SHP77 treated with DMSO at 0.1 percent for 48 hours (cell line): Measurements from ENCODE around the gene CLEC4A.
"Not testable (repeated sequence)": the region's sequence is repeated elsewhere in the genome, so short reads cannot be mapped to it uniquely, and the experiment has no call there.

Experiments
- DNase-seq: peaks from one replicate; lab custom pipeline; 2025; lab: John Stamatoyannopoulos, UW

Gene CLEC4A

GRCh38 chr12:8134398-8134930 is 11.0 kb downstream of the CLEC4A start:
- not testable (repeated sequence) for DNase-seq

- not testable (repeated sequence) for DNase-seq
Measured at GRCh38 chr12:8141647-8142046, 18.2 kb downstream of the CLEC4A start.

DNA sequence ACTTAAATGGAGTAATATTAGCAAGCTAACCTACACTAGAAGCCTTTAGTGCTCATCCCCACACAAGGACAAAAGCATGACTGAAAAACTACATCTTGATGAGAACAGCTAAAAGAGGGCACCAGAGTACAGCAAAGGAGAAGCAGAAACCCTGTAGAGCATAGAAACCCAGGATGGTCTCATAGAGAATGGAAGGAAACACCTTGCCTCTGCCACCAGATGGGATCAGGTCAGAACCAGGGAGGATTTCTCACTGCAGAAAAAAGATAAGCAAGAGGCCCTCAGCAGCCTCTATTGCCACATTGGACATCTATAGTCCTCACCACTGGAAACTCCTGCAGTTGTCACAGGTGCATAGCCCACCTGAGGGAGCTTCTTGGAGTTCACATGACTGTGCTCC is 19.8 kb downstream of the CLEC4A start:
- DNase-seq: no peak

DNA sequence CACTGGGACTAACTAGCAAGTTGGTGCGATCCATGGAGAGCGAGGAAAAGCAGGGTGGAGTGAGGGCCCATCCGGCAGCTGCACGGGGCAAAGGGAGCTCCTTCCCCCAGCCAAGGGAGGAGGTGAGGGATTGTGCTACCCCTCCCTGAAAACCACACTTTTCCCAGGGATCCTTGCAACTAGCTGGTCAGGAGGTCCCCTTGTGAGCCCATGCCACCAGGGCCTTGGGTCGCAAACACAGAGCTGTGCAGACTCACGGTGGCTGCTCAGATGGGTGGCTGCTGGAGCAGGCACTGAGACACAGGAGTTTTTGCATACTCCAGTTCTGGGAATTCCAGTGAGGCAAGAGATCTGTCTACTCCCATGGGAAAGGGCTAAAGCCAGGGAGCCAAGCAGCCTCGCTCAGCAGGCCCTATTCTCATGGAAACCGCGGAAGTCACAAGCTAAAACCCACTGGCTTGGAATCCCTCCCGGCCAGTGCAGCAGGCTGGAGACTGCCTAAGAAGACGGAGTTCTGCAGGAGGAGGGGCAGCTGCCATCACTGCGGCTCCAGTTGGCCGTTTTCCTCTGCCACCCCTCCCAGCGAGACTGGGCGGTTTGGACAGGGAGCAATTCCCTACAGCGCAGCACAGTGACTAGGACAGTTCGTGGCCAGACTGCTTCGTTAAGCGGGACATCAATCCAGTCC is 22.5 kb downstream of the CLEC4A start:
- DNase-seq: no peak

DNA sequence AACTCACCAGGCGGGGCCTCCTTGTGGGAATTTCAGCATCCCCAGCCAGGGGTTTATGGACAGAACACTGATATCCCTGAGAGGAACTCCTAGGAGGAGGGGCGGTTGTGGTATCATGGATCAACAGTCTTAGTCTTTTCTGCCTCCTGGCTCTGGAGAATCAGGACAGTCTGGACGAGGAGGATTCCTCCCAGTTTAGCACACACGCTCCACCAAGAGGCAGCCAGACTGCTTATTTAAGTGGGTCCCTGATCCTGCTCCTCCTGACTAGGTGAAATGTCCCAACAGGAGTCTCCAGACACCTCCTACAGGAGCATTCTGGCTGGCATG is 23.0 kb downstream of the CLEC4A start:
- DNase-seq: no peak

- no peak for DNase-seq
Measured at GRCh38 chr12:8154526-8154925, 31.1 kb downstream of the CLEC4A start.

DNA sequence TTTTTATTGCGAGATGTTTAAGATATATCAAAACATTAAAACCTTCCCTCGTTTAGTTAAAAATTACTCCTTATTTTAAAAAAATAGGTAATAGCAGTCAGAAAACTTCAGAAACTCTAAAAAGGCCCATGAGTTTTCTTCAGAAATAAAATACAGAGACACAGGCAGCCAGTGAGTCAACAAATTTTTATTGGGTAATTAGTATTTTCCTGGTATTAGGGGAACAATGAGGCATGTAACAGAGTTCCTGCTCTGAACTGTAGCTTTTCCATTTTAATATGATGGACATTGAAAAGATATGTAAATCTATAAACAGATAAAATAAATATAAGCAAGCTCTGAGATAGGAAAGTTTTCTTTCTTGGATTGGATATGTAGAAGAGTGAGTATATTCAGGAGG is 33.0 kb downstream of the CLEC4A start:
- DNase-seq: no peak

GRCh38 chr12:8156845-8157244 is 33.4 kb downstream of the CLEC4A start, which contains the start of gene ZNF705A:
Gene ZNF705A, plus strand, starts transcription at chr12:8157015. Its CDS starts 15,611 bp downstream, at chr12:8172626.
- no peak for DNase-seq

GRCh38 chr12:8157484-8158198 is 34.2 kb downstream of the CLEC4A start:
- DNase-seq: no peak

DNA sequence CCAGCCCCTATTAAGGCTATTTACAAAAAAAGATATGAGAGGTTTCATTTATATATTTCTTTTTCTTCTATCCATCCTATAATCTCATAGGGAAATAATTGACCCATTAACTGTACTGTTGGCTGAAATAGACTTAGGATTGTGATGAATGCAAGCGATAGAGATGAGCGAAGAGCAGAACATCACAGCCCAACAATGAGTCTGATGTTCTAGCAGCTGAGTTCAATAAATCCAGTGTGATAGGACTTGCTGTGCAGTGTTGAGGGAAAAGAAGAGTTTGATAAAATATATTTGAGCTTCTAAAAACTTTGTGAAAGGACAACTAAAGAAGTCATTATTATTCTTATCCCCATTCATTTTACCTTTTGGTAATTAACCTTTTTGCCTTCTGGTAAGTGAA is 49.5 kb downstream of the CLEC4A start:
- DNase-seq: not testable (repeated sequence)

DNA sequence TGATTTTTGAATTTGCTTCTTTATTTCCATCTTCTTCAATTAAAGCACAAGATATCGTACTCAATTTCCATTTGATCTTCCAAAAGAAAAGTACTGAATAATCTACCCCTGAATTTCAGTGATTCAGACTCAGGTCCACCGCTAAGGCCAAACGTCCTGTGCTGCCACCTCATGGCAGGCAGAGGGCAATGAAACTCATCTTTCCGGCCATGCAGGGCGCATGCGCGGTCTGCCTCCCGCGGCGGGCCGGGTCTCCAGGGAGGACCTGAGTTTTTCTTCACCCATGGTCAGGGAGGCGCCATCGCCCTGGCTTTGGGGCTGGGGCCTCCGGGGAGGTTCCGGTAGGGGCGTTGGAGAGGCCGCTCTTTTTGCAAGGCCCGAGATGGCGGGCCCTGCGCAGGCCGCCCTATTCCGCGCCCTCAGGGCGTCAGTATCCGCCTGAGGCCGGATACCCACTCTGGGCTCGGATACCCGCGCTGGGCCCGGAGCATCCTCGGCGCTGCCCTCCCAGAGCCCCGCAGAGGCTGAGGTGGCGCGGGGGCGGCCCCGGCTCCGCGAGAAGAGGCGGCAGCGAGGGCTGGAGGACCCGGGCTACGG is 56.7 kb downstream of the CLEC4A start:
- DNase-seq: not testable (repeated sequence)

DNA sequence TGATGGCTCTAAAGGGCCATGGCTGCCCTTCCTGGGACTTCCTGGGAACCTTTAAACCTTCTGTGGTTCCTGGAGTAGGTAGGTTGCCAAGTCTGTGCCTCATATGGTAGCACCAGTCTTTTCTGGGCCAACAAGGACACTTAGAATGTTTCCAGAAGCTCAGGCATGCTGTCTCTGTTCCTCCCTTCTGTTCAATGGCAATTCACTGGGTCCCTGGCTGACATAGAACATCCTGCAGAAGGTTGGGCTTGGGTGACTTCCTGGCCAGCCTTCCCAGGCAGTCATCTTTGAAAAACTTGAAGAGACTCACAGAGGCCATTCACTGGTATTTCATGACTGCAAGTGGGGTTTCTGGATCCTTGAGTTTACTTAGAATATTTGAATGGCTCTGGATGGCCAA is 57.9 kb downstream of the CLEC4A start:
- DNase-seq: not testable (repeated sequence)

GRCh38 chr12:8182923-8183322 is 59.5 kb downstream of the CLEC4A start:
- not testable (repeated sequence) for DNase-seq

DNA sequence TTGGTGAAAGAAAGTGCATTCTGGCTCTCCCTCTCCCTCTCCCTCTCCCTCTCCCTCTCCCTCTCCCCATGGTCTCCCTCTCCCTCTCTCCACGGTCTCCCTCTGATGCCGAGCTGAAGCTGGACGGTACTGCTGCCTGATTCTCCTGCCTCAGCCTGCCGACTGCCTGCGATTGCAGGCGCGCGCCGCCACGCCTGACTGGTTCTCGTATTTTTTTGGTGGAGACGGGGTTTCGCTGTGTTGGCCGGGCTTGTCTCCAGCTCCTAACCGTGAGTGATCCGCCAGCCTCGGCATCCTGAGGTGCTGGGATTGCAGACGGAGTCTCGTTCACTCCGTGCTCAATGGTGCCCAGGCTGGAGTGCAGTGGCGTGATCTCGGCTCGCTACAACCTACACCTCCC is 59.9 kb downstream of the CLEC4A start:
- DNase-seq: not testable (repeated sequence)

- DNase-seq: not testable (repeated sequence)
Measured at GRCh38 chr12:8184206-8184605, 60.8 kb downstream of the CLEC4A start.

GRCh38 chr12:8188088-8188487 is 64.7 kb downstream of the CLEC4A start:
- not testable (repeated sequence) for DNase-seq
